GM12864 (cell line): ENCODE data around the gene FAM3A.
"Not testable (repeated sequence)": the region's sequence is repeated elsewhere in the genome, so short reads cannot be mapped to it uniquely, and the experiment has no call there.

ENCODE experiments used
- DNase-seq: peaks from one replicate; pipeline ENCODE4 v3.0.0-alpha.2; 2011; ENCODE audit warnings: low read depth
- H3K4me3 ChIP-seq: 2 replicates; pipeline ENCODE4 v1.5.1; 2011; ENCODE audit warnings: mild to moderate bottlenecking, low read depth, low read length, control low read depth
- CTCF ChIP-seq: IDR thresholded peaks from 2 replicates; pipeline ENCODE4 v1.5.1; 2011; ENCODE audit warnings: low read depth, mild to moderate bottlenecking, moderate library complexity, low read length, control low read depth, inconsistent platforms; ENCODE audit errors: missing control alignments

Gene FAM3A

GRCh38 chrX:154515966-154516655 lies at the start of gene FAM3A:
Gene FAM3A, minus strand, starts transcription at chrX:154516232. Its CDS starts 460 bp downstream, at chrX:154515772.
- no peak for TF ChIP-seq CTCF
- DNase-seq = peak; percentile 50
- H3K4me3 ChIP-seq = peak within 1 kb of the TSS; percentile 76

GRCh38 chrX:154562295-154562694 lies 46.3 kb upstream of the FAM3A start:
- H3K4me3 ChIP-seq, DNase-seq: not testable (repeated sequence)

GRCh38 chrX:154560326-154560725 lies 44.3 kb upstream of the FAM3A start:
- H3K4me3 ChIP-seq, DNase-seq: not testable (repeated sequence)

- not testable (repeated sequence) for H3K4me3 ChIP-seq, DNase-seq
Measured at GRCh38 chrX:154558896-154559295, 42.9 kb upstream of the FAM3A start.

- not testable (repeated sequence) for DNase-seq, H3K4me3 ChIP-seq
Measured at GRCh38 chrX:154558060-154558690, 42.1 kb upstream of the FAM3A start.

GRCh38 chrX:154552112-154552806 lies 36.2 kb upstream of the FAM3A start:
- DNase-seq, H3K4me3 ChIP-seq: not testable (repeated sequence)

- TF ChIP-seq CTCF = no peak
- H3K4me3 ChIP-seq = no peak overlapping the region
- DNase-seq = no peak
Measured at GRCh38 chrX:154549766-154550165, 33.7 kb upstream of the FAM3A start.

GRCh38 chrX:154548028-154548316 lies 31.9 kb upstream of the FAM3A start:
- no peak for DNase-seq
- peak overlapping the region; percentile 60 for H3K4me3 ChIP-seq
- no peak for TF ChIP-seq CTCF

GRCh38 chrX:154547245-154548027 lies 31.4 kb upstream of the FAM3A start, which contains the start of gene IKBKG:
Gene IKBKG, plus strand, starts transcription at chrX:154547620. Its CDS starts 4,383 bp downstream, at chrX:154552003.
- DNase-seq = peak; percentile 55

More at GRCh38 chrX:154547245-154548027, 31.4 kb upstream of the FAM3A start, which contains the start of gene IKBKG:
- peak within 1 kb of the TSS; percentile 60 for H3K4me3 ChIP-seq
- no peak for TF ChIP-seq CTCF
